ENCODE results near the gene CFAP299.

DNA sequence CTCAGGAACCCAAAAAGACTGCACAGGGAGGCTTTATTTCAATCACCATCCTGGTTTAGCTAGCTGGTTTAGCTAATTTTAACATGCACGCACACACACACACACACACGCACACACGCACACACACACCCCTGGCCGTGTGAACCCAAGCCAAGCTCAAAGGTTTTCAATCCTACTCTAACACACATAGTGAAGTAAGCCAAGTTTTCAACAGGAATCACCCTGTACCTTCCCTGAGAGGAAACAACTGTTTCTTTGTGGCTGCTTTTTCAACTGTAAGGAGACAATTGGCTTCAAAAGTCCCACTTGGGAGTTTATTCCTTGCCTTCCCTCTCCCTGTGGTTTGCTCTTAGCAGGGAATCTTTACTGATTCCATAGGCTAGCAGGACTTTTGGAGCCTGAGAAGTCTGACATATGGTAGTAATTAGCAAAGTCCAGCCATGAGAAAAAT is 596.1 kb downstream of the CFAP299 start:
- TF ChIP-seq, protein P1, sequence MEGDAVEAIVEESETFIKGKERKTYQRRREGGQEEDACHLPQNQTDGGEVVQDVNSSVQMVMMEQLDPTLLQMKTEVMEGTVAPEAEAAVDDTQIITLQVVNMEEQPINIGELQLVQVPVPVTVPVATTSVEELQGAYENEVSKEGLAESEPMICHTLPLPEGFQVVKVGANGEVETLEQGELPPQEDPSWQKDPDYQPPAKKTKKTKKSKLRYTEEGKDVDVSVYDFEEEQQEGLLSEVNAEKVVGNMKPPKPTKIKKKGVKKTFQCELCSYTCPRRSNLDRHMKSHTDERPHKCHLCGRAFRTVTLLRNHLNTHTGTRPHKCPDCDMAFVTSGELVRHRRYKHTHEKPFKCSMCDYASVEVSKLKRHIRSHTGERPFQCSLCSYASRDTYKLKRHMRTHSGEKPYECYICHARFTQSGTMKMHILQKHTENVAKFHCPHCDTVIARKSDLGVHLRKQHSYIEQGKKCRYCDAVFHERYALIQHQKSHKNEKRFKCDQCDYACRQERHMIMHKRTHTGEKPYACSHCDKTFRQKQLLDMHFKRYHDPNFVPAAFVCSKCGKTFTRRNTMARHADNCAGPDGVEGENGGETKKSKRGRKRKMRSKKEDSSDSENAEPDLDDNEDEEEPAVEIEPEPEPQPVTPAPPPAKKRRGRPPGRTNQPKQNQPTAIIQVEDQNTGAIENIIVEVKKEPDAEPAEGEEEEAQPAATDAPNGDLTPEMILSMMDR (conservative IDR thresholded peaks at IDR 0.05) = no peak
- no peak for TF ChIP-seq EZH2 (IDR thresholded peaks at IDR 0.05; ENCODE audit: low read depth)
